Psoas muscle (tissue), 8 donors: ENCODE data around the gene GRID1. TPM values are rescaled to one million over a fixed set of nuclear protein-coding genes. Genes with fewer than 3 reads are reported as not detected.

Experiments
- ATAC-seq, 4 donors: fragments of 200-7000 bp; cut with Tn5 transposase; one replicate each; pipeline ENCODE4 v1.9.1; 2020; ENCODE audit warnings: moderate library complexity in 3 of 4, mild to moderate bottlenecking in 2 of 4
- DNase-seq, 2 donors: peaks; one replicate each; pipeline ENCODE4 v3.0.0-alpha.2; 2020
- H3K27ac ChIP-seq: fragments of 200-600 bp; one replicate; pipeline ENCODE4 v1.8.0; 2022
- H3K27me3 ChIP-seq, 3 donors: fragments of 200-600 bp in 1 of 3; one replicate each; pipeline versions ENCODE4 v1.6.1 to v1.8.0; 2013 to 2022; ENCODE audit warnings: low read length in 2 of 3, mild to moderate bottlenecking in 2 of 3, moderate library complexity in 1 of 3; ENCODE audit not compliant: insufficient read depth in 3 of 3
- H3K36me3 ChIP-seq, 2 donors: fragments of 200-600 bp in 1 of 2; one replicate each; pipeline versions ENCODE4 v1.6.1 to v1.8.0; 2013 to 2022; ENCODE audit warnings: low read depth in 1 of 2, mild to moderate bottlenecking in 1 of 2, moderate library complexity in 1 of 2; ENCODE audit not compliant: insufficient read depth in 1 of 2
- H3K4me1 ChIP-seq: fragments of 200-600 bp; one replicate; pipeline ENCODE4 v1.8.0; 2022
- H3K4me3 ChIP-seq: fragments of 200-600 bp; one replicate; pipeline ENCODE4 v1.8.0; 2022; ENCODE audit warnings: mild to moderate bottlenecking
- H3K9me3 ChIP-seq: fragments of 200-600 bp; one replicate; pipeline ENCODE4 v1.8.0; 2022
- CTCF ChIP-seq: fragments of 200-600 bp; IDR thresholded peaks from one replicate; pipeline ENCODE4 v1.8.0; 2022; ENCODE audit warnings: antibody characterized with exemption
- WGBS, 3 donors: extraction: QIAGEN DNeasy Blood & Tissue Kit; methylation state at CpG; one replicate each; pipeline versions ENCODE4 v1.1.6 to v1.1.7; 2013; 5-methylcytosine and 5-hydroxymethylcytosine counted together
- intact Hi-C, 2 donors: fragments of 100-400 bp; cut with DNase I; formaldehyde crosslinking; loops; one replicate each; pipeline versions ENCODE4 v1.11.0 to v1.14.2; 2022
- polyA plus RNA-seq, 3 donors: library from polyadenylated mRNA; stranded (reverse); fragments of 200-250 nt; gene quantifications; one replicate each; pipeline ENCODE4 v1.2.3, GENCODE V29; 2013
- total RNA-seq, 4 donors: library from RNA; stranded (reverse); fragmentation: NEBNext Ultra II Directional in 2 of 4; extraction: Animal tissue kit (Norgen Biotek cat#: 25700) in 2 of 4; gene quantifications; one replicate each; pipeline versions ENCODE4 v1.2.1 to v1.2.4, GENCODE V29; 2021 to 2023
- donor health status: healthy with polysubstance abuse.
- donor health status: DM: no; HTN: no; CAD: no; lungs with moderate emphysema.
- donor health status: Bipolar disorder and iron deficiency.
- donor health status: healthy.
- donor health status: DM: yes; HTN: yes; CAD: no.
- donor health status: DM: no; HTN: no; CAD: no.
- donor health status: DM: no; HTN: no; CAD: no.
- donor health status: DM: yes; HTN: yes; CAD: no.

The GRID1 gene
- total and polyA plus RNA-seq, 7 donors, result 0.17 to 0.56 (median 0.24) TPM

- Histone ChIP-seq H3K4me1 (no peaks in the 10 kb centered on the region), H3K27me3 (no peaks in the 10 kb centered on the region), H3K9me3 (peaks cover 7% of the 10 kb centered on the region), H3K27ac (no peak overlapping the region), H3K4me3 (no peak overlapping the region), H3K36me3 (no peaks in the 10 kb centered on the region)
- no peak for ATAC-seq
- intact Hi-C loops, result no loop called here
- WGBS, 3 donors, result 55 to 74% (median 68%) methylated on average over 1 of the region's 1 CpG
- TF ChIP-seq CTCF, result no peak
- DNase-seq, result no peak
These were observed 533.6 kb downstream of the GRID1 start for GRCh38 chr10:85832988-85833387.

- Histone ChIP-seq H3K9me3 (peaks cover 5% of the 10 kb centered on the region), H3K27ac (no peak overlapping the region), H3K27me3 (no peaks in the 10 kb centered on the region), H3K4me1 (no peaks in the 10 kb centered on the region), H3K36me3 (no peaks in the 10 kb centered on the region), H3K4me3 (no peak overlapping the region)
- no peak for TF ChIP-seq CTCF
- 60 to 65% (median 64%) methylated on average over 3 of the region's 3 CpGs for WGBS, 3 donors
- intact Hi-C loops, result no loop called here
- DNase-seq, result no peak
- no peak for ATAC-seq
These were observed 535.2 kb downstream of the GRID1 start for GRCh38 chr10:85831422-85831821.

- Histone ChIP-seq H3K4me3 (no peak overlapping the region), H3K36me3 (no peaks in the 10 kb centered on the region), H3K9me3 (no peaks in the 10 kb centered on the region), H3K27ac (no peak overlapping the region), H3K27me3 (no peaks in the 10 kb centered on the region), H3K4me1 (no peaks in the 10 kb centered on the region)
- 81 to 86% (median 84%) methylated on average over 4 of the region's 4 CpGs for WGBS, 3 donors
- intact Hi-C loops, result no loop called here
- DNase-seq (no peak), ATAC-seq (no peak)
- TF ChIP-seq CTCF, result no peak
These were observed 540.2 kb downstream of the GRID1 start for GRCh38 chr10:85826377-85826776.

- intact Hi-C loops, result no loop called here
- H3K4me1 ChIP-seq, result no peaks in the 10 kb centered on the region
- DNase-seq, result no peak
- ATAC-seq, result no peak
- no peaks in the 10 kb centered on the region for H3K27me3 ChIP-seq
- WGBS, 3 donors, result 82 to 88% (median 86%) methylated on average over 2 of the region's 2 CpGs
- no peak overlapping the region for H3K27ac ChIP-seq
- no peaks in the 10 kb centered on the region for H3K36me3 ChIP-seq
- H3K9me3 ChIP-seq, result peaks cover 16% of the 10 kb centered on the region
- H3K4me3 ChIP-seq, result no peak overlapping the region
- no peak for TF ChIP-seq CTCF
These were observed 555.2 kb downstream of the GRID1 start for GRCh38 chr10:85811405-85811804.

- H3K4me3 ChIP-seq, result no peak overlapping the region
- intact Hi-C loops, result no loop called here
- H3K27ac ChIP-seq, result no peak overlapping the region
- DNase-seq, result no peak
- peaks cover 16% of the 10 kb centered on the region for H3K9me3 ChIP-seq
- no peak for ATAC-seq
- 75 to 83% (median 78%) methylated on average over 1 of the region's 1 CpG for WGBS, 3 donors
- H3K36me3 ChIP-seq, result no peaks in the 10 kb centered on the region
- no peak for TF ChIP-seq CTCF
- no peaks in the 10 kb centered on the region for H3K27me3 ChIP-seq
- no peaks in the 10 kb centered on the region for H3K4me1 ChIP-seq
These were observed 555.9 kb downstream of the GRID1 start for GRCh38 chr10:85810674-85811073.
